GM23338 (cell line): ENCODE data around the gene CASQ2. TPM values are rescaled to one million over a fixed set of nuclear protein-coding genes. Genes with fewer than 3 reads are reported as not detected.
A peak's percentile ranks its signal among the peaks of the same experiment; 100 is the strongest.

Experiments used
- ATAC-seq: fragments of 200-7000 bp; cut with Tn5 transposase; 3 replicates; pipeline ENCODE4 v1.9.1; 2020
- DNase-seq: peaks from one replicate; pipeline ENCODE4 v3.0.0-alpha.2; 2015; ENCODE audit warnings: low spot score
- H2AFZ ChIP-seq: fragments of 200-600 bp; sonication (generic); 2 replicates; pipeline ENCODE4 v1.8.0; 2016; ENCODE audit warnings: antibody characterized with exemption, mild to moderate bottlenecking, moderate library complexity
- H3F3A ChIP-seq: fragments of 200-600 bp; sonication (generic); replicated peaks from 2 replicates; pipeline ENCODE4 v1.8.0; 2017; ENCODE audit warnings: antibody characterized with exemption, mixed run types, low read depth
- H3K27ac ChIP-seq: fragments of 200-600 bp; sonication (generic); 2 replicates; pipeline ENCODE4 v1.6.1; 2016; ENCODE audit warnings: low read depth
- H3K27me3 ChIP-seq: fragments of 200-600 bp; sonication (generic); 2 replicates; pipeline ENCODE4 v1.8.0; 2016; ENCODE audit warnings: mild to moderate bottlenecking, mixed run types, moderate library complexity; ENCODE audit not compliant: insufficient read depth
- H3K36me3 ChIP-seq: fragments of 200-600 bp; sonication (generic); 2 replicates; pipeline ENCODE4 v1.8.0; 2016; ENCODE audit warnings: mild to moderate bottlenecking; ENCODE audit not compliant: insufficient read depth
- H3K4me1 ChIP-seq: fragments of 200-600 bp; sonication (generic); 2 replicates; pipeline ENCODE4 v1.8.0; 2016; ENCODE audit warnings: mild to moderate bottlenecking, moderate library complexity; ENCODE audit not compliant: insufficient read depth
- H3K4me2 ChIP-seq: fragments of 200-600 bp; sonication (generic); 2 replicates; pipeline ENCODE4 v1.7.1; 2017; ENCODE audit warnings: mixed run types
- H3K4me3 ChIP-seq: fragments of 200-600 bp; sonication (generic); 2 replicates; pipeline ENCODE4 v1.6.1; 2016; ENCODE audit warnings: mixed run types
- H3K79me2 ChIP-seq: fragments of 200-600 bp; sonication (generic); replicated peaks from 2 replicates; pipeline ENCODE4 v1.8.0; 2017; ENCODE audit warnings: mild to moderate bottlenecking; ENCODE audit not compliant: insufficient read depth
- H3K9me2 ChIP-seq: fragments of 200-600 bp; sonication (generic); 2 replicates; pipeline ENCODE4 v1.8.0; 2017; ENCODE audit not compliant: insufficient read depth
- H4K20me1 ChIP-seq: fragments of 200-600 bp; sonication (generic); replicated peaks from 2 replicates; pipeline ENCODE4 v1.8.0; 2017; ENCODE audit warnings: mild to moderate bottlenecking; ENCODE audit not compliant: insufficient read depth
- H3K27ac Mint-ChIP-seq: 2 replicates; pipeline ENCODE4 v1.8.0; 2020; ENCODE audit warnings: inconsistent platforms, mild to moderate bottlenecking, moderate library complexity, mixed read lengths
- H3K27me3 Mint-ChIP-seq: 3 replicates; pipeline ENCODE4 v1.8.0; 2022; ENCODE audit warnings: low read depth, mild to moderate bottlenecking, moderate library complexity, mixed read lengths, inconsistent platforms; ENCODE audit not compliant: insufficient read depth, poor library complexity
- H3K36me3 Mint-ChIP-seq: 3 replicates; pipeline ENCODE4 v1.8.0; 2021; ENCODE audit warnings: low read depth, mild to moderate bottlenecking, inconsistent platforms, moderate library complexity, mixed read lengths
- H3K4me1 Mint-ChIP-seq: 3 replicates; pipeline ENCODE4 v1.8.0; 2020; ENCODE audit warnings: mild to moderate bottlenecking, inconsistent platforms, mixed read lengths
- H3K4me3 Mint-ChIP-seq: 3 replicates; pipeline ENCODE4 v1.8.0; 2021; ENCODE audit warnings: moderate library complexity, mild to moderate bottlenecking, inconsistent platforms, mixed read lengths
- H3K9me3 Mint-ChIP-seq: 3 replicates; pipeline ENCODE4 v1.8.0; 2020; ENCODE audit warnings: moderate library complexity, mild to moderate bottlenecking, inconsistent platforms, mixed read lengths
- CREB1 ChIP-seq: fragments of 250-450 bp; sonication (Bioruptor Pico); IDR thresholded peaks from 2 replicates; pipeline ENCODE4 v1.5.0; 2020; ENCODE audit warnings: low read depth, mild to moderate bottlenecking, moderate library complexity
- CTCF ChIP-seq, 2 experiments: fragments of 200-600 bp in 1 of 2; sonication (generic) in 1 of 2; conservative IDR thresholded peaks; 2 replicates each; pipeline versions ENCODE4 v1.5.1 to v1.6.1; 2016 to 2017; ENCODE audit warnings: antibody characterized with exemption in 2 of 2, low read depth in 2 of 2, mild to moderate bottlenecking in 2 of 2, moderate library complexity in 1 of 2
- ETS1 ChIP-seq: IDR thresholded peaks from 2 replicates; pipeline ENCODE4 v1.6.1; 2016; ENCODE audit warnings: antibody characterized with exemption
- EZH2phosphoT487 ChIP-seq: fragments of 200-600 bp; sonication (generic); IDR thresholded peaks from one replicate; pipeline ENCODE4 v1.8.1; 2018; ENCODE audit warnings: antibody characterized with exemption; ENCODE audit not compliant: unreplicated experiment
- POLR2AphosphoS5 ChIP-seq: IDR thresholded peaks from 2 replicates; pipeline ENCODE4 v1.6.1; 2016; ENCODE audit warnings: antibody characterized with exemption, low read depth
- REST ChIP-seq: IDR thresholded peaks from one replicate; pipeline ENCODE4 v1.6.1; 2018; ENCODE audit warnings: antibody characterized with exemption; ENCODE audit not compliant: unreplicated experiment
- polyA plus RNA-seq: library from polyadenylated mRNA; unstranded; fragments of >200 nt; fragmentation: Nextera tagmentation; extraction: Ambion mirVana; gene quantifications from 2 replicates; pipeline ENCODE4 v1.2.1, GENCODE V29; 2016
- total RNA-seq: library from RNA; depleted of rRNA; stranded (reverse); fragments of >200 nt; shearing (Covaris generic); gene quantifications from 2 replicates; pipeline ENCODE4 v1.2.3, GENCODE V29; 2014

The CASQ2 gene
- total and polyA plus RNA-seq, 2 experiments from 2014 or later = not detected

GRCh38 chr1:115677182-115677555 is 91.3 kb downstream of the CASQ2 start (continued):
- no peak for TF ChIP-seq ETS1
- TF ChIP-seq CTCF (conservative IDR thresholded peaks at IDR 0.05; ENCODE audit: low read depth in 2 of 2) = no peak
- TF ChIP-seq REST = no peak

DNA sequence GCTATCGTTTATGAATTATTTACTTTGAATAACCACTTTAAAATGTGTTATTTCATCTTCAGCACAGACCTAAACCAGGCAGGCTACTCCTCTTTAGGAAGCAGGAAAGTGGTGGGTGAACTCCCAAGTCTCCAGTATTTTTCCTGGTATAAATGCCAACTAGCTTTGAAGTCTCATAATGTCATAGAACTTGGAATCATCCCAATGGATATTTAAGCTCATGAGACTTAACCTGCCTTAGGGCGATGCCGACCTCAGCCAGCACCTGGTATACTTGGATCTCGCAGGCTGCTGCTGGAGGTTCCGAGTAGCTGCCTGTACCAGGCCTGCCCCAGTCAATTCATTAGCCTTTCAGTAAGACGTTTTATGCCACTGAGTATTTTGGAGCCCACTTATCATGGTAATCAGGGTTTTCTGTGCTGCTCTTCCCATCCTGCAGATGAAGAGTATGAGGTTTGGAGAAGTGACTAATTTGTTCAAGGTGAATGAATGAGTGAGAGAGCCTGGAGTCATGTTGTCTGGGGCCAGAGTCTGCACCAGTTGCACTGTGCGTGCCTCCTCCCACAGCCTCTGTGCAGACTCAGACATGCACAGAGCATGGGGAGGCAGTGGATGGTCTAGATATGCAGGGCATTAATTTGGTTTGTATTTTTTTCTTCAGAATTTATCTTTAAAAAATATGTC is 91.9 kb downstream of the CASQ2 start:
- no peaks in the 10 kb centered on the region; the same call in 1 of the 3 replicates for H3K36me3 Mint-ChIP-seq
- Histone ChIP-seq H2AFZ (no peak overlapping the region), H3K4me3 (no peak overlapping the region), H3K79me2 (peaks cover 6% of the 10 kb centered on the region; the same call in 1 of the 2 replicates), H3K27me3 (no peaks in the 10 kb centered on the region), H4K20me1 (peaks cover 5% of the 10 kb centered on the region; the same call in 1 of the 2 replicates), H3F3A (no peaks in the 10 kb centered on the region), H3K4me2 (no peak overlapping the region), H3K27ac (no peak overlapping the region), H3K36me3 (no peaks in the 10 kb centered on the region), H3K4me1 (no peaks in the 10 kb centered on the region), H3K9me2 (no peaks in the 10 kb centered on the region)
- peak overlapping the region; percentile 52; the same call in 1 of the 2 replicates for H3K27ac Mint-ChIP-seq
- H3K4me3 Mint-ChIP-seq = no peak overlapping the region
- peaks cover 2% of the 10 kb centered on the region for H3K27me3 Mint-ChIP-seq
- DNase-seq = no peak
- H3K4me1 Mint-ChIP-seq = peaks cover 10% of the 10 kb centered on the region
- no peaks in the 10 kb centered on the region for H3K9me3 Mint-ChIP-seq
- ATAC-seq = peak; percentile 17; the same call in 2 of the 3 replicates
- TF ChIP-seq CREB1 (CRISPR knock-in tag) = no peak
- TF ChIP-seq POLR2AphosphoS5 = no peak
- TF ChIP-seq EZH2phosphoT487 = no peak
- TF ChIP-seq REST = no peak
